Raji (cell line): ENCODE results near the gene SNX15.

ENCODE experiments used
- POLR2A ChIP-seq: IDR thresholded peaks from 2 replicates; pipeline ENCODE4 v1.6.1; 2011; ENCODE audit warnings: low read depth, low read length, control low read depth; ENCODE audit not compliant: insufficient read depth

Gene SNX15

DNA sequence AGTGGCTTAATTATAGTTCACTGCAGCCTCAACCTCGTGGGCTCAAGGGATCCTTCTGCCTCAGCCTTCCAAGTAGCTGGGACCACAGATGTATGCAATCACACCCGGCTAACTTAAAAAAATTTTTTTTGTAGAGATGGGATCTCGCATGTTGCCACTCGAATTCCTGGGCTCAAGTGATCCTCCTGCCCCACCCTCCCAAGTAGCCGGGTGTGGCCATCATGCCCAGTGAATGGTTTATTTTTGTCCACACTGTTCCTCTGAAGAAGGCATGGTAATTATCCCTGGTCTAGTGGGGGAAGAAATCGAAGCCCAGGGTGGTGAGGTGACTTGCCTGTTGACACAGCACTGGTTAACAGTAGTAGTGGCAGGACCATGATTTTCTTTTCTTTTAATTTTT lies 15.7 kb downstream of the SNX15 start:
- no peak for TF ChIP-seq POLR2A

- no peak for TF ChIP-seq POLR2A
Measured at GRCh38 chr11:65043881-65044501, 16.8 kb downstream of the SNX15 start.

- no peak for TF ChIP-seq POLR2A
Measured at GRCh38 chr11:65045061-65045460, 17.8 kb downstream of the SNX15 start.

DNA sequence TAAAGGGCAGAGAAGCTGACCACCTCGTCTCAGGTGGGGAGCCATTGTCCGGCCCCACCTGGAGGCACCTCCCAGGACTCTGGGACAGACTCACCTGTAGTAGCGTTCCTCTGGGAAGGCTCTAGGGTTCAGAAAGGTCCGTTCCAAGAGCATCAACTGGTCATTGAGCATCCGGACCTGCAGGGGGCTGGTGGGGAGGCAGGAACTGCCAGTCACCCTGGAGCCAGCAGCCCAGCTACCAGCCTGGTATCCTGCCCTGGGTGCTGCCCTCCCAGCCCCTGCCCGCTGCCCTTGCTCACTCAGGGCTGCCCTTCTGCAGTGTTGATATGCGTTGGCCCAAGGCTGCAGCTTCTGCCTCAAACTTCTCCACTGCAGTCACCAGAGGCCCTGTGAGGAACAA lies 18.5 kb downstream of the SNX15 start:
- no peak for TF ChIP-seq POLR2A

DNA sequence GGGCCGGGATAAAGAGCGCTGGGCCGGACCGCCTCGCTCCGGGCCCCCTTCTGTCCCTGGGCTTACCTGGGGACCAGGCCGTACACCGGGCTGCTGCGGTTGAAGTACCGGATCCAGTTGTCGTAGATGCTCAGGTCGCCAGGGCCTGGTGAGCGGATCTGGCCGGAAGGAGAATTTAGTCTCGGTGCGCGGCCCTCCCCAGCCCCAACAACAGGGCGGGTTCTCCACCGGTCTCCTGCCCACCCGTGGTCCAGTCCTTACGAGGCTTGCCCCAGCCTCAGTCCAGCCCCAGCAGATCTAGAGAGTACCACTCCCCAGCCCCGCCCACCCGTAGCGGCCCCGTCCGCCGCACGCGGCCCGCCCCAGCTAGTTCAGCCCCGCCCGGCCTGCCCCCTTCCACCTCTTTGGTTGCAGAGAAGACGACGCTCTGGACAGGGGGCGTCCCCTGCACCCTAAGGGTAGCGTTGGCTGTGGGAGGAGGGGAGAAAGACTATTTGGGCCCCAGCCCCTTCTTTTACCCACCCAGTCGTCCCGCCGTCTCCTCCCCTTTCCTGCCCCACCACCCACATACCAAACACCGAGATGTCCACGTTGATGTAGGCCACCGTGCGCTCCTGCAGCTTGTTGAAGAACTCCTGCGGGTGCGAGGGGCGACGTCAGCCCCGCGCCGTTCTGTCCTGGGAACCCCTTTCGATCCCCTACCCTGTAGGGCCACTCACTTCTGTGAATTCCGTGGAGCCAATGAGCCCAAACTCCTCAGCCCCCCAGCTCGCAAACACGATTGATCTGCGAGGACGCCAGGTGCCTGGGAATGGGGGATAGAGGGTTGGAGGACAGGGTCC lies 20.6 kb downstream of the SNX15 start:
- TF ChIP-seq POLR2A, result no peak

GRCh38 chr11:65051398-65051858 lies 24.2 kb downstream of the SNX15 start:
- no peak for TF ChIP-seq POLR2A

- TF ChIP-seq POLR2A, result no peak
Measured at GRCh38 chr11:65053827-65054508, 26.7 kb downstream of the SNX15 start.

DNA sequence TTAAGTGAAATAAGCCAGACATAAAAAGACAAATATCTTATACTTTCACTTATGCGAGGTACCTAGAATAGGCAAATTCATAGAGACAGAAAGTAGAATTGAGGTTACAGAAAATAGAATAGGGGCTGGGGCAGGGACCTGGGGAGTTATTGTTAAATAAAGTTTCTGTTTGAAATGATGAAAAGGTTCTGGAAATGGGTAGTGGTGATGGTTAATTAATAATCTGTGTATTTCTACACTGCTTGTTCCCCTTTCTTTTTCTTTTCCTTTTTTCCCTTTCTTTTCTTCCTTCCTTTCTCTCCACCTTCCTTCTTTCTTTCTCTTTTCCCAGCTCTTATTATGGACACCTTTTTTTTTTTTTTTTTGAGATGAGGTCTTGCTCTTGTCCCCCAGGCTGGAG lies 28.3 kb downstream of the SNX15 start:
- no peak for TF ChIP-seq POLR2A

DNA sequence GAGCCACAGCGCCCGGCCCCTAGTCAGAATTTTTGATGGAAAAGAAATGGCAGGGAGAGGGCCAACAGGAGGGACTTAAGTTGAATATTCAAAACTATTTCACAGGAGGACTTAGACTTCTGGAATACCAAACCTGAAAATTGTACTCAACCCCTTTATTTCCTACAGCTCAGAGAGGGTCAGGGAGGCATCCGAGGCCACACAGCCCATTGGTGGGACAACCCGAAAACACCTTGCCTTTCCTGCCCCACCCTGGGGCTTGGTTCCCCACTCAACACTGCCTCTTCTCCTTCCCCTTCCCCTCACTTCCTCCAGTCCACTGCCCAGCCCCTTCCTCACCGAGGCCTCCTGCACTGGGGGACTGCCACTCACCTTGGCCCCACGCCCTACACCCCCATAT lies 29.8 kb downstream of the SNX15 start:
- no peak for TF ChIP-seq POLR2A

DNA sequence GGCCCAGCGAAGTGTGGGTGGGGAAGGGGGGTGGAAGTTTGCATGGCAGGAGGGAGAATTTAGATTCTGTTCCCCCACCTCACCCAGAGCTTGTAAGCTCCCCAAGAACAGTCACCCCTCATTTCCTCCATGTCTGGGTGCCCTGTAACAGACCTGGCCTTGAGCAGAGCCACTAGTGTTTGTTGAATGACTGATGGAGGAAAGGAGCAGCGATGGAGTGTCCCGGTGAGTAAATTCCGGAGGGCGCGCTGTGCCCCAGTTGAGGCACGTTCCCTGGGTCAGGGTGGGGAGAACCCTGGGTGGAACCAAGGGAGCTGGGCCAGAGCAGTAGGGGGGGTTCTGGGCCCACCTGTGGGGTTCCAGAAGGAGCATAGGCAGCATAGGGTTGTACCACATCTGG lies 30.3 kb downstream of the SNX15 start:
- no peak for TF ChIP-seq POLR2A

DNA sequence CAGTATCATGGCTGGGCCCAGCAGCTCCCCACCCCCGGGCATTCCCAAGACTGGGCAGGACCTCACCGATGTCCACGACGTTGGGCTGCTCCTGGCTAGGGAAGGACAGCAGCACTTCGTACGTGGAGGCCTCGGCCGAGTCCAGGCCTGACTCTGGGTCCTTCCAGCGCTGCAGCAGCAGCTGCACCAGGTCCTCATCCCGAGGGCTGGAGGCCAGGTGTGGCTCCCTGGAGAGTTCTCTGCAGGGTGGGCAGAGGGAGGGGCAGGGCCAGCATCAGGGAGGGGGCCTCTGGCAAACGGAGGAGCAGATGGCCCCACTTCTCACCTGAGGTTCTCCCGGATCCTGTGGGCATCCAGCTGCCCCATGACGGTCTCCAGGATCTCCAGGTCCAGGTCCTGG lies 30.8 kb downstream of the SNX15 start:
- no peak for TF ChIP-seq POLR2A

DNA sequence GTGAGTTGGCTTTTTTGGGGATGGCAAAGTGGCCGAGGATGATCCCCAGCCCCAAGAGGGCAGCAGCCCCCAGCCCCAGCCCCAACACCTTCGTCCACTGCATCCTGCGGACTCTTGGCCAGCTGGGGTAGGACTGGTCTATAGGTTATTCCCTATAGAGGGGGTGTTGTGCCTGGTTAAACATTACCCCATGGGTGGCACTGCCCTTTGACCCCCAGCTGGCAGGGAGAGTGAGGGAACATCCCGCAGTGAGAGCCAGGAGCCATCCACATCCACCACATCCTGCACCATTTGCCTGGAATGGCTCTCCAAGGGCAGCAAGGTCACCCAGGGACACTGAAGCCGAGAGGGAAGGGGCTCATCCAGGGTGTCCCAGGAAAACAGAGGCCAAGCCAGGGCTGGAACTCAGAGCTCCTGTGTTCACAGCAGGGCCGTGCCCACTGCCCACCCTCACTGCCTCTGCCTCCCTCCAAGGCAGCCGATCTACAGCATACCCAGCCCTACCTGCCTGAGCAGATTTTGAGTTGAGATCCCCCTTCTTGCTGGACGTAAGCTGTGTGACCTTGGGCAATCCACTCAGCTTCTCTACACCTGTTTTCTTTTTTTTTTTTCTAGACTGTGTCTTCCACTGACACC lies 31.3 kb downstream of the SNX15 start, which contains the start of gene NAALADL1:
NAALADL1 (minus strand) TSS at position 135 of the 636 bp plus-strand sequence; CDS start at position 103, 32 bp downstream.
- TF ChIP-seq POLR2A, result no peak

DNA sequence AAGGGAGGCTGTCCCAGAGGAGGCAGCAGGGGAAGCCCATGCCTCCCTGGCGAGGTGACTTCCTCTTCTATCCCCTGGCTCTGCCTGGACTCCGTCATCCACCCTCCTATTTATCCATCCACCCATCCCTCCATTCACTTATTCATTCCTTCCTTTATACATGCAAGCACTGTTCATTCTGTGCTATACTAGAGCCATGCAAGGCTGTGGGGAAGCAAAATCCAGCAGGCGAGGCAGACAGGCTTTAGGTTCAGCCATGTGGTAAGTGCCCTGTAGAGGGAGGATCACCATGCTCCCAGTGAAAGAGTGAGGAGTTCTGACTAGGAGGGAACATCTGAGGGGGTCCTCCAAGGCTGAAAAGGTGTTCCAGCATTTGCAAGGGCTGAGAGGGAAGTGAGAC lies 32.3 kb downstream of the SNX15 start:
- no peak for TF ChIP-seq POLR2A

- no peak for TF ChIP-seq POLR2A
Measured at GRCh38 chr11:65059959-65060824, 33.0 kb downstream of the SNX15 start.

DNA sequence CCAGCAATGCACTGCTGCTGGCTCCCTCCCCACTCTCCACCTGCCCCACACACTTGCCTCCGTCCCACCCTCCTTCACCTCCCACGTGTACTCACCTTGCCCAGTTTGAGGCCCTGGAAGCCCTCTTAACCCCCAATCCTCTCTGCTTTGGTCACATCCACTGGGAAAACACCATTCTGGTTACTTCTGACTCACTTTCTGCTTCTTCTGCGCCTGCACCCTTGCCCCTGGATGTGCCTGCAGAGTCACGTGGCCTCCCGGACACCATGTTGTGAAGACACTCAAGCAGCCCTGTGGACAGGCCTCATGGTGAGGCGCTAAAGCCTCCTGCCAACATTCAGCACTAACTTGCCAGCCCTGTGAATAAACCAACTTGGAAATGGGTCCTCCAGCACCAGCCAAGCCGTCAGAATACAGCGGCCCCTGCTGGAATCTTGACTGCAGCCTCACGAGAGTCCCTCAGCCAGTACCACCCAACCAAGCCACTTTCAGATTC lies 33.7 kb downstream of the SNX15 start:
- TF ChIP-seq POLR2A, result no peak

DNA sequence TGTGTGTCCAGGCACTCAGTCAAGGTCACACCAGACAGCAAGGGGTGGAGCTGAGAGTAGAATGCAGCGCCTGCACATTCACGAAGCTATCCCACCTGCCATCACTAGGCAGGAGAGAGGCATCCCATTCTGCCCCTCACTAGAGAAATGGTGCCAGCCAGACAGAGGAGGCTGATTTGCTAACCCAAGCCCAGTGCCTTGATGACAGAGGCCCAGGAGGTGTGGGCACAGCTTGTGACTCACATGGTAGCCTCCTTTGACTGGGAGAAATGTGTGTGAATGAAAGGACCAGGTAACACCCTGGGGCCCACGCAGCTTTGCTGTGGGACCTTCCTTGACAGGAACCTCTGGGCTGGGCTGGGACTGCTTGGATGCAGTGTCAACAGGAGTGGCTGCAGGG lies 36.3 kb downstream of the SNX15 start:
- TF ChIP-seq POLR2A, result no peak
